Measurements from ENCODE around the gene KIAA1217.

The KIAA1217 gene

DNA sequence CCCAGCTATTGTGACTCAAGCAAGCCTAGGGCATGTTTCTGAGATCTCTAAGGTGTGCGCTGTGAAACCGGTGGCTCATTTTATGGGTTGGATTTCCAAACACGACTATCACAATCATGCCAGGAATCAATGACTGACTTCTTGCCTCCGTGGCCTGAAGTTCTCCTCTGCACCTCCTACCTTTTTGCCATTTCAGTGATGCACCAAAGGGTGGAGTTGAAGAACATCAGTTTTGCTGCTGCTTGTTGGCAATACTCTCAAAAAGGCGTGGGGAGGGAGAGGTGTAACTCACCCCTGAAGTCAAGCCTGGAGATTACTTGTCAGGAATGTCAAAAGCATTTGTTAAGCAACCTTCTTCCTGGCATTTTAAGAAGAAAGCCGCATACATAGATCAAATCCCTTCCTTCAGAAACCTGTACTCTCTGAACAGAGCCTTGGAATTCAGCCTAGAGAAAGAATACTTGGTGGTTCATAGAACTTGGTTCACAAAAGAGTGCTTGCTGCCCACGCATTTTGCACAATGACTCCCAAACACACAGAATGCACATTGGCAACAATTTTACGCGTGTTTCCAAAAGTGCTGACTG is 41.0 kb downstream of the KIAA1217 start:
- DNase-seq (ENCODE audit: low read depth, low spot score), result peak; percentile 54
- H3K4me3 ChIP-seq (ENCODE audit: low read depth, low read length), result no peak overlapping the region
- in situ Hi-C loops (cut with HindIII; ENCODE audit: low sequenced_read_pairs), result no loop called here
- no peak for TF ChIP-seq CTCF (IDR thresholded peaks at IDR 0.05; ENCODE audit: low read depth, low read length)

DNA sequence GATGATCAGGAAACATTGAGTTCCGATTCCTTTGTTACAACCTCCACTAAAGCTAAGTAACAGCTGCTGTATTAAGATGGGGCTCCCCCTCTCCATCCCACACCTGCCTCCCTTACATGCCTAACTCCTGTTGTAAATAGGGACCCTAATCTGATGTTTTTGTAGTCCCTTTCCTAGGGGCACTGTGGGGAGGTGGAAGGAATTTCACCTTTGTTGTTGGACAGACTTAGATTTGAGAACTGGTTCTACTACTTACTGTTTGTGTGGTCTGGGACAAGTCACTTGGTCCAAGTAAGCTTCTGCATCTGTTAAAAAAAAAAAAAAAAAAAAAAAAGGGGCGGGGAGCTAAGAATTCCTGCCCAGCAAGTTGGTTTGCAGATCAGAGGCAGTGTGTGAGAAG is 42.6 kb downstream of the KIAA1217 start:
- no peak for DNase-seq (ENCODE audit: low read depth, low spot score)
- TF ChIP-seq CTCF (IDR thresholded peaks at IDR 0.05; ENCODE audit: low read depth, low read length), result no peak
- H3K4me3 ChIP-seq (ENCODE audit: low read depth, low read length), result no peak overlapping the region
- in situ Hi-C loops (cut with HindIII; ENCODE audit: low sequenced_read_pairs), result no loop called here

DNA sequence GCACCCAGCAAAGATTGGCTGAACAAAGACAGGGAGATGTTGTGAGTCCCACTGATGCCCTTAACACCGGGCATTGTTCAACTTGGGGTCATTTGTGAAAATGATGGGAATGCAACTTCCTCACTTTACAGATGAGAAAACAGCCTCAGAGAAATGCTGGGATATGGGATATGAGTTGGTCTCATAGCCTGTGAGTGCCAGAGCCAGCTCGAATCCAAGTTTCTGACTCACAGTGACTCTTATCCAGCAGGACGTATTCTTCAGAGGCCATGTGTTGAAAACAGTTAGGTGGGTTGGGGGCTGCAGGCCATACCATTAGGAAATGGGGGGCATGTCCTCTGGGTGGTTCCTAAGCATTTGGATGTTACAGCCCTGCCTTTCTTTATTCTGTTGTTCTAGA is 45.2 kb downstream of the KIAA1217 start:
- peak; percentile 60 for DNase-seq (ENCODE audit: low read depth, low spot score)
- TF ChIP-seq CTCF (IDR thresholded peaks at IDR 0.05; ENCODE audit: low read depth, low read length), result no peak
- no peak overlapping the region for H3K4me3 ChIP-seq (ENCODE audit: low read depth, low read length)
- in situ Hi-C loops (cut with HindIII; ENCODE audit: low sequenced_read_pairs), result no loop called here

GRCh38 chr10:24255115-24255880 is 46.4 kb downstream of the KIAA1217 start:
- no peak for DNase-seq (ENCODE audit: low read depth, low spot score)
- in situ Hi-C loops (cut with HindIII; ENCODE audit: low sequenced_read_pairs), result no loop called here
- no peak for TF ChIP-seq CTCF (IDR thresholded peaks at IDR 0.05; ENCODE audit: low read depth, low read length)
- H3K4me3 ChIP-seq (ENCODE audit: low read depth, low read length), result no peak overlapping the region

DNA sequence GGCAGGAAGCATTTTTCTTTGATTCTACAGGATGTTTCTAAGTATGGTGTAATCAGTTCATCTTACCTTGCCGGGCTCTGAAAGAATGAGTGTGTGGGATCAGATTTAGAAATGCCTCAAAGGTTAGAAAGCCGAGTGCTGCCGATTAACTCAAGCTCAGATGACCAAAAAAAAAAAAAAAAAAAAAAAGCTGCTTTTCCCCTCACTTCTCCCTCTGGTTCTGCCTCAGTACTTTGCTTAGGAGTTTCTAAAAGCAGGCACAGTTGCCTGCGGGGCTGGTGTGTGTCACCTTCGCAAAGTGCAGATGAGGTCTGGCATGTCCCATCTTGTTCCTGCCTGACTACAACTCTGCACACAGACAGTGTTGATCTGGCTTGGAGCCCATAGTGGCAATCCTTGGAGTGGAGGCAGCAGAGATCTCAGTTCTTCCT is 47.0 kb downstream of the KIAA1217 start:
- H3K4me3 ChIP-seq (ENCODE audit: low read depth, low read length), result no peak overlapping the region
- peak; percentile 24 for DNase-seq (ENCODE audit: low read depth, low spot score)
- no peak for TF ChIP-seq CTCF (IDR thresholded peaks at IDR 0.05; ENCODE audit: low read depth, low read length)
- in situ Hi-C loops (cut with HindIII; ENCODE audit: low sequenced_read_pairs), result no loop called here

DNA sequence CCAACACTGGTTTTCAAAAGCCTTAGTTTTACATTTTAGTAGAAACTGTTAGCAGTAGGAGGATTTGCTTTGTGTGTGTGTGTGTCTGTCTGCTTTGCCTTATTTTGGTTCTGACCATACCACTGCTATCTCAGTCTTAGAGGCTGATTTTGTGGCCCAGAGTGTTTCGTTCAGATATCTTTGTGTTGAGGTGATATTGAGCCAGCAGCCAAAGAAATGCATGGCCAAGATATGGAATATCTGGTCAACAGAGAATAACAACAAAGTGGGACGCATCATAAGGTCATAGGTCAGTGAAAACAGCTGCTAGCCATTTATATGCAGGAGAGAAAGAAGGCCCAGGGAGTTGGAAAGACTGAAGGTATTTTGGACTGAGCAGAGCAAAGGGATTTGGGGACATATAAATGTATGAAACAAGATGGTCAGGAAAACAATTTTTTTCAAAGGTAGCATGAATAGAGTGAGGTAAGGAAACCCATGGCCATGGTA is 47.7 kb downstream of the KIAA1217 start:
- H3K4me3 ChIP-seq (ENCODE audit: low read depth, low read length), result no peak overlapping the region
- TF ChIP-seq CTCF (IDR thresholded peaks at IDR 0.05; ENCODE audit: low read depth, low read length), result no peak
- DNase-seq (ENCODE audit: low read depth, low spot score), result no peak
- in situ Hi-C loops (cut with HindIII; ENCODE audit: low sequenced_read_pairs), result no loop called here

Data from astrocyte of the spinal cord (primary cell).